ENCODE results near the gene SNCG.
"Not testable (repeated sequence)": the region's sequence is repeated elsewhere in the genome, so short reads cannot be mapped to it uniquely, and the experiment has no call there.

- TF ChIP-seq POLR2AphosphoS5 (IDR thresholded peaks at IDR 0.05; ENCODE audit: low read depth, low read length); EGR1 (IDR thresholded peaks at IDR 0.05; ENCODE audit: low read depth); MAX (IDR thresholded peaks at IDR 0.05); CTCF (IDR thresholded peaks at IDR 0.05 in 2 of 3, conservative IDR thresholded peaks at IDR 0.05 in 1 of 3; ENCODE audit: borderline replicate concordance in 1 of 3, insufficient read depth in 1 of 3, low read depth in 2 of 3, low read length in 2 of 3); RAD21 (IDR thresholded peaks at IDR 0.05; ENCODE audit: low read depth); EZH2phosphoT487 (IDR thresholded peaks at IDR 0.05; ENCODE audit: borderline replicate concordance); REST (IDR thresholded peaks at IDR 0.05; ENCODE audit: low read depth); CEBPB (IDR thresholded peaks at IDR 0.05; ENCODE audit: low read depth); POLR2A (IDR thresholded peaks at IDR 0.05; ENCODE audit: borderline replicate concordance, extremely low read depth, insufficient read depth, insufficient read length); EZH2 (IDR thresholded peaks at IDR 0.05); CBX3 (IDR thresholded peaks at IDR 0.05; ENCODE audit: low read depth); ELF1 (IDR thresholded peaks at IDR 0.05; ENCODE audit: borderline replicate concordance, low read depth); FOSL1 (IDR thresholded peaks at IDR 0.05; ENCODE audit: low read depth); YY1 (IDR thresholded peaks at IDR 0.05; ENCODE audit: extremely low read depth, insufficient replicate concordance, low read depth, low read length): not testable (repeated sequence)
Measured at GRCh38 chr10:86991362-86991761, 33.0 kb downstream of the SNCG start.

Data from HCT116 (cell line).